Measurements from ENCODE around the gene ENPP4. TPM values are rescaled to one million over a fixed set of nuclear protein-coding genes. Genes with fewer than 3 reads are reported as not detected.

The ENPP4 gene
- total RNA-seq, 1 donor from 2014 or later: 18.0 TPM

Other genes with a start within 250 kb of the ENPP4 start
- gene CLIC5, start 114.1 kb upstream of the ENPP4 start, total RNA-seq: 27.6 TPM
- 21.5 TPM for gene ENPP5, start 41.0 kb downstream of the ENPP4 start, total RNA-seq